Hematopoietic multipotent progenitor cell treated with erythropoietin and hydrocortisone succinate and interleukin-3 and kit ligand, for 8 days (in vitro differentiated cells): ENCODE results near the gene U2SURP.

Experiments used
- DNase-seq: peaks from one replicate; pipeline ENCODE4 v3.0.0-alpha.2; 2015

Gene U2SURP

DNA sequence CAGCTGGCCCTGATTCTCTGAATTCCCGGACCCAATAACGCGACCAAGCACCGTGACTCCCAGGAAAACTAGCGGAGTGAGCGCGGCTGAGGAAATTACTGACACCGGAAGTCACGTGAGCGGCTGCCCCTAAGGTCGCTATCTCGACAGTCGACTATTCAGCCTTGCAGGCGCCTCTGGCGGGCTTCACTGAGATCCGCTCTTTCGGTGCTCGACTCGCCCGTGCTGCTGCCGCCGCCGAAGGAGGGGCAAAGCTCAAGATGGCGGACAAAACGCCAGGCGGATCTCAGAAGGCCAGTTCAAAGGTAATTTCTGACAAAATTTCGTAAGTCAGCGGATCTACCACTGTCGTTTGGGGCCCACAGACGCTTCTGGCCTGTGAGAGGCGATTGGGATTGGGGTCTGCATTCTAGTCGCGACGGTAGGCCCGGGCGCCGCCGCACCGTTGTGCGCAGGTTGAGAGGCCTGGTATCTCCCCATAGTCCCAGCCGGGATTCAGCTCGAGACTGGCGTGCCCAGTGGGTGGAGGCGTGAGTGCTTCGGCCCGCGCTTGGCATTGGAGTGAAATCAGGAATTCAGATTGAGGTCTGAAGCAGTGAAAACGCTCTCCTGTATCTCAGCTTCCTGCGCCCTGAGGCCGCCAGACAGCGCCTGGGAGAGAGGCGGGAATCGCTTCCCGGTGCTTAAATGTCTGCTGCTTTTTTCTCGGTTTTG, at the start of gene U2SURP:
Gene U2SURP, plus strand, starts transcription at position 202 of the 714 bp plus-strand sequence. Its CDS starts 59 bp downstream, at position 261.
- DNase-seq = peak; percentile 98

DNA sequence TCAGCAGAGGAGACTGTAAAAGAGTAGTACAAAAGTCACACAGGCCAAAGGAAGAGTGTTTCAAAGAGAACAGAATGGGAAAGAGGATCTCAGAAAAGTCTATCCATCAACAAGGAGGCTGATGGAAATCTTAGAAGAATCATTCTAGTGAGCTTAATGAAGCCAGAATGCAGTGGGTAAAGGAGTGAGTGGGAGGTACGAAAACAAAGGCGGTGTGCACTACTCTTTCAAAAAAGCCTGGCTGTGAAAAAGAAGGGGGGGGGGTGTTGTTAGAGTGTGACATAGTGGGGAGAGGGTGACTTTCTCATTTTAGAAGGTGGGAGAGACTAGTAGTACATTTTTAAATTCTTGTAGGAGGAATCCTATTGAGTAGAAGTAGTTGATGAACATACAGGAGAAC, 49.6 kb upstream of the U2SURP start:
- no peak for DNase-seq

DNA sequence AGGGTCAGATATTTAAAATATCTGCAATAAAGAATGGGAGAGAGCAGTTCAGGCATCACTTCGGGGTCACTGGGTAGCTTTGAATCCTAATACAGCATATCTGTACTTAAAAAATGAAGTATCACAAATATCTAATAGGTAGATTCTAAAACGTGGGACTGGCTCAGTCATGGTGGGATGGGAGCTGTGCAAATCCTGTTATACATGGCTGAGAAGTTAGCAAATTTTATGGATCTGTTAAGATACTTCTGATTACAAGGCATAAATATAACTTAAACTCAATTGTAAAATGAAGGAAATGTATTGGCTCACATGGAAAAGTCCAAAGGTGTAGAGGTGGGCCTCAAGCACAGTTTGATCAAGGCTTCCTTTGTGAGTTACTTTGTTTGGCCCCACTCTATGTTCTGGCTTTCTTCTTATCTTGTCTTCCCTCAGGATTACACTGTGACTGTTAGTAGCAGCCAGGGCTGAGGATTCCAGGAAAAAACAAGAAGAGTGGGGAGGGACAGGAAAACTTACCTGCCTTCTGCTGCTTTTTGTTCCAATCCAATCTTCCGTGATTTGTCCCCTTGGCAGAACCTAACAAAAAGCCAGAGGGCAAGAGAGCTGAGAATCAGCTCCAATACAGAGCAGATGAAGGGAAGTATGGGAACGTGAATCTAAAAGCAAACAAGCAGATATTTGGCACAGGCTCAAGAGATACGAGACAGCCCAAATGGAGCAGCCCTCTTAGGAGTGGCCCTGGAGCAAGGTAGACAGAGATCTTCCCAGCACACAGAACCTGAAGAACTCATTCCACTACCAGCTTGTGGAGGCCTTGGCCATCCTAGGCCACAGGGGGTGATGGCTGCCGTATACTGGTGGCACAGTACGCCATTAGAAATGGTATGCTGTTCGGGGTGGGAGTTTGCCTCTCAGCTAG, 48.8 kb upstream of the U2SURP start:
- DNase-seq = no peak

DNA sequence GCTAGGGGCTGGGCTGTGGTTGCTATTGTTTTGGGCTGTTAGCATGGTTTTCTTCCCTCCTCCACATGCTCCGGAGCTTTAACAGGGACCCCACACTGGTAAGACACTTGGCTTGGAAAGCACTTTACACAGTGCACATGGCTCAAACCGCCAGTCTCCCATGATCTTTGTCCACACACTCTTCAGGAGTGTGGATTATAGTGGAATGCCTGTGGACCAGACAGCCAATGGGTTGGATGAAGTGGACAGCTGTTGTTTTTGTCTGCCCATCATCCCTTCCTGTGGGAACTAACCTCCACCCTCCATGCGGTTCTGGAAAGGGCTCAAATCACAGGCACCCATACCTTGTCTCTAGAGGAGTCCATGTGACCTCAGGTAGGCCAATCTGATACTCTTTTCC, 47.9 kb upstream of the U2SURP start:
- no peak for DNase-seq

DNA sequence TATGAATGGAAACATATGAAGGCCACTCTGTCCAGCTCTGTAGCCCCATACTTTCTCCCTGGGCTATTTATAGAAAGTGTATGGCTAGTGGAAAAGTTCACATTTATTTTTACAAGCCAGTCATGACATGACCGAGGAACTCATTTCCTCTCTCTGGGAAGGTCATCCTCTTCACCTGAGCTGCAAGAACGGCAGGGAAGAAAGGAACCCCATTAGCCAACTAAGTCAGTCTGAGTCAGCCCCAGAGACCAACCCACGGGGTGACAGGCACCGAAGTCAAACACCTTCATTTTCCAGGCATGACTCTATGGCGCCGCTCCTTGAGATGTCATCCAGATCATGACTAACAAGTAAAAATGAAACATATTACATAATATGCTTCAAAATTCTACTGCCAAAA, 42.7 kb upstream of the U2SURP start:
- DNase-seq = no peak

DNA sequence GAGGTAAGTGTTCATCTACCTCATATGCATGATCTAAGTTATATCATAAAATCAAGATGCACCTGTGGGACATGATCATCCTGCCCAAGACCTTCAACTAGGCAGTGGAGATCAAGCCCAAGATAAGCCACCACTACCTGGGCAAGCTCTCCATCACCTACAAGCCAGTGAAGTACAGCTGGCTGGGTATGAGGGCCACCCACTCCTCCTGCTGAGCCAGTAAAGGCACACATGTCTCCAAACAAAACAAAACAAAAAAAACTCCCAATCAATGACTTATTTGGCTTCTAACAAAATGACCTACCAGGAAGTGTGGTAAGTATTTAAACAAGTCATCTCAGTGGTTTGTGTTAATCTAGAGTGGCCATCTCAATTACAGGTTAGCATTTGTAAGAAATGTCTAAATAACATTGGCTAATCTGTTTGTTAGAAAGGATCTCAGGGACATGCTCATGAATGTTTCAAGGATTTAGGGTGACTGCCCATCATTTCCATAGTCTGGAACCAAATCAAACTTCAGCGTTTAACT, 41.0 kb upstream of the U2SURP start:
- no peak for DNase-seq

DNA sequence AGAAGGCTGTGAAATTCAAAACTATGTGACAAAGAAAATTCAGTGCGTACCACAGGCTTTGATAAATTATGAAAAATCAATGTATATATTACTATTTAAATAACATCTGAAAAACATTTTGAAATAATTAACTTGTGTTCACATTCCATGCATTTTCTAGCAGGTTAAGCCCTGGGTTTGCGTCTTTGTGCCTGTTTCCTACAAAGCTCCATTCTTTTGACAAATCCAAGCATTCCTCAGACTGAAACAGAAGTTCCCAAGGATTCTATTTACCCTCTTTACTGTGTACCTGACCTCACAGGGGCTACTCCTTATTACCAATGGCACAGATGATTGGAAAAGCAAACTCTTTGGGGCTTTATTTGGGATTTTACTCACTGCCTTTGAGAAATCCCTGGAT, 39.8 kb upstream of the U2SURP start:
- no peak for DNase-seq

DNA sequence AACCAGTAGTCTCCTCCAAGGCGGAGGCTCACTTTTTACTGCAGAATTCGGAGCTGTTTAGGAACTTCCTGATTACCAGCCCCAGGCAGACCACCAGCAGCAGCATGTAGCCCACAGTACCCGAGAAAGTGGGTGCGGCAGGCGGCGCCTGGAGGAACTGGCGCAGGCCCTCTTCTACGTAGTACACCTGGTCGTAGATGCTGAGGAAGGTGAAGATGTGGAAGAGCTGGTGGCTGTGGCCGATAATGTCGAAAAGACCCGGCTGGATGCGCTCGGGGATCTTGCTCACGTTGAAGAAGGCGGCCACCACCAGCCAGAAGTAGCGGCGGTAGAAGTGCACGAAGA, 39.2 kb upstream of the U2SURP start:
- no peak for DNase-seq

DNA sequence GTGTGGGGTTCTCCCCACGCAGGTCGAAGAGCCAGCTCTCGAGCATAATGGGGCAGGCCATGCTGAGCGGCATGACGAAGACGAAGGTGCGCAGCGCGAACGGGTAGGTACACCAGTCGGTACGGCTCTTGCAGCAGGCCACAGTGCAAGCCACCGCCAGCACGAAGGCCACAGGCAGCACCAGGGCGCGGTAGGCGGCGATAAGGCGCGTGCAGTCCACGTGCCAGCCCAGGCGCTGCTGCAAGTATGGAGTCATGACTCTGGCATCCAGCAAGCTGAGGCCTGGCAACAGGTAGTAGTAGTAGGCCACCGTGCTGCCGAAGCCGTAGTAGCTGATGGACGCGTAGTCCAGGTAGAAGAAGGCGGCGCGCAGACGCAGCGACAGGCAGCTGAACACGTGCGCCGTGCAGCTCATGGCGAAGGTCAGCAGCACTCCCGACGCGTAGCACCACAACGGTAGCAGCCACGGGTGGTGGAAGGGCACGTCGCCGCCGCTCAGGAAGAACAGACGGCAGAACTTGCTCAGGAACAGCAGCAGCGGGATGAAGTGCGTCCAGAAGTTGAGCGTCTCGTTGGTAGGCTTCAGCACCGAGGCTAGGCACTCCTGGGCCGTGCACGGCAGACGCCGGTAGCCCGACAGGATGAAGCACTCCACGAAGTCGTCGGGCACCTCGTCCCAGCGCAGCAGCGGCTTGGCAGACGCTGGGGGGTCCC, 38.7 kb upstream of the U2SURP start:
- no peak for DNase-seq

DNA sequence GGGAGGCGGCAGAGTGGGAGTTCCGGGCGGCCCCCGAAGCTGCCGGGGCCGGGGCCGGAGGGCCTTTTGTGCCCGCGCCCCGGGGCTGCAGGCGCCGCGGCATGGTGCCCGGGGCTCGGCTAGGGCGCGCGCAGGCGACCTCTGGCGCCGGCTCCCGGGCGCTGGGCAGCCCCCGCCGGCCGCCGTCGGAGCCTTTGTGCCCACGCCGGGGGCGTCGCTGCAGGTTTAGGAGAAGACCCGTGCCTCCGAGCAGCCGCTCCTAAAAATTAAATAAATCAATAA, 38.2 kb upstream of the U2SURP start:
- DNase-seq = no peak

DNA sequence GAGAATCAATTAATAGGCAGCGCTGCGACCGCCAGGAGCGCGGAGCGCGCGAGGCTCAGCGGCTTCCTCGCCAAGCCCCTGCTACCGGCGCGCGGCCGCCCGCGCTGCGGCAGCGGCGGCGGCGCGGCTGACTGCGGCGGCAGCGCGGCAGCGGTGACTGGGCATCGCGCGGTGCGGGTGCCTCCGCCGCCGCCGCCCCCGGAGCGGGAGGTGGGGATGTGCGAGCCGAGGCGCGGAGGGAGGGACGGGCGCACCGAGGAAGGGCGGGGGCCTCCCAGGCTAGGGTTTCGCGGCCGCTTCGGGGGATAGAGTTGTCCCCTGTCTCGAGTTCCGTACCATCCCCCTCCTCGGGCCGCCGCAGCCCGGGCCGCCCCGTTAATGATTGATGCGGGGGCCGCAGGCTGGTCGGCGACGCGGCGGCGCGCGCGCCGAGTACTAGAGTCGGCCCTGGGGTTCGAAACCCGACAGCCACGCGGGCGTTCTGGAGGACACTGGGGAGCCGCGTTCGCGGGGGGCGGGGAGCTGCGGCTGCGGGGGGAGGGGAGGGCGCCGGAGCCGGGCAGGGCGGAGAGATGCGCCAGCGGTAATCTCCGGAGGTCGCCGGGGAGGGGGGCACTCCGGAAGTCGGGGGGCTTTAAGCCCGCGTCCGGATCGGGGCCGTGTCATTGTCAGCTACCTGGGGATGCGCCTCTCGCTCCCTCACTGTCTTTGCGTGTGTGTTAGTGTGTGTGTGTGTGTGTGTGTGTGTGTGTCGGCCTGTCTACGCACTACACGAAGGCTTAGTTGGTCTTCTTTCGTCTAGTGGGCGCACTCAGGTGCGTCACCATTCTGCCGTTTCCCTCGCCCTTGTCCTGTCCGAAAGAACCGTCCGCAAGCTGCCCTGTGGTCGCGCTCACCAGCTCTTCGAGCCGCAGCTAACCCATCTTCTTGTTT, 37.6 kb upstream of the U2SURP start, which contains the start of gene PAQR9:
Gene PAQR9, minus strand, starts transcription at position 159 of the 933 bp plus-strand sequence. CDS start 338 bp downstream, outside the sequence.
- DNase-seq = peak; percentile 47

DNA sequence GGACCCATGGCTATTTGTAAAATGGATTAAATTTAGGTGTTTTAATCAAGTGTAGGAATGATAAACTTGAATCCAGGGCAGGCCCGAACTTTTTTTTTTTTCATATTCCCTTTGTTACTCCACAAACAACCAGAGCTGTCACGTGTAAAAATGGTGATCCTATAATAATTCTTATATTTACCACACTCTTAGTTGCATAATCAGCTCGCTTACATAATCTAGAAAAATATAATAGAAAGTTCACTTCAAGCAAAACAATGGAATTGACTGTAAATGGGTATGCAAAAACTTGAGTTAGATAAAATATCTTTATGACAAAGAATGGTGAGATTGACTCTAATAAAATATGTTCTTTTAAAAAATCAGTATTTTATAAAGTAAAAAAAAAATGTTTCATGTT, 35.8 kb upstream of the U2SURP start:
- no peak for DNase-seq

DNA sequence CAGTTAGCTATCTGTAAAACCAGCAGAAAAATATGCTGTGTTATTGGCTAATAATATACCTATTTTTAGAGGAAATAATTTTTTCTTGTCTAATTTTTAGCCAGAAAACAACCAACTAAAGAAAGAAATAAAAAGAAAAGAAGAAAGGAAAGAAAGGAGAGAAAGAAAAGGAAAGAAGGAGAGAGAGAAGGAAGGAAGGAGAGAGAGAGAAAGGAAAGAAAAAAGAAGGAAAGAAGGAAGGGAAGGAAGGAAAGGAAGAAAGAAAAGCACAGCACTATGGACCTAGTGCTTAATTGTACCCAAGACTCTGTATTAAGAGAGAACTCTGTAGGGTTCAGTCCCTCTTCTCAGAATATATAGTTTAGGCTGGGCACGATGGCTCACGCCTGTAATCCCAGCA, 34.6 kb upstream of the U2SURP start:
- no peak for DNase-seq

DNA sequence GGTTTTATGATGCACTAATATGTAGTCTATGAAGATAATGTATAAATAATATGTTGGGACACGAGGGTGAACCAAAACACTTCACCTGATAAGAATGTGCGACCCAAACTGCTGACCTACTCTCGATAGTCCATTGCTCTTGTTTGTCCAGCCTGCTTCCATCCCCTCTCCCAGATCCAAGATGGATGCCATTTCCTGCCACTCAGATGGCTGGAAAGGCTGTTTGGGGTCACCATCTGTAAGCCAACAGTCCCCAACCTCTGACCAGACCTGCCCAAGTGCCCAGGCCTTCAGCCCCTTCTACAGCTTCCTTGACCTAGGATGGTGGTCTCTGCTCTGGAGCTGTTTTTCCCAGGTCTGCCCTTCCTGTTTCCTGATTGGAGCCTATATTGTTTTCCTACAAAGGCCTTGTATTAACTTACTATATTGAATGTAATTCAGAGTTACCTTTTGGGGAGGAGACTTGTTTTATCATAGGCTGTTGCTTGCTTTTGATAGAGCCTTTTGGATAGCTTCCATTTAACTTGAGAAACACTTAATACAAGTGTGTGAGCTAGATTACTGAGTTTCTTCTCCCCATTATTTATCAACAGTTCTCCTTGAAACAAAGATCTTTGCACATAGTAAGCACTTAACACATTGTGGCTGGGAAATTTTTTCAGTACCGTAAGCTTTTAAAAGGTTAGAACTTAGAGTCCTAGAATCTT, 32.9 kb upstream of the U2SURP start:
- peak; percentile 93 for DNase-seq

DNA sequence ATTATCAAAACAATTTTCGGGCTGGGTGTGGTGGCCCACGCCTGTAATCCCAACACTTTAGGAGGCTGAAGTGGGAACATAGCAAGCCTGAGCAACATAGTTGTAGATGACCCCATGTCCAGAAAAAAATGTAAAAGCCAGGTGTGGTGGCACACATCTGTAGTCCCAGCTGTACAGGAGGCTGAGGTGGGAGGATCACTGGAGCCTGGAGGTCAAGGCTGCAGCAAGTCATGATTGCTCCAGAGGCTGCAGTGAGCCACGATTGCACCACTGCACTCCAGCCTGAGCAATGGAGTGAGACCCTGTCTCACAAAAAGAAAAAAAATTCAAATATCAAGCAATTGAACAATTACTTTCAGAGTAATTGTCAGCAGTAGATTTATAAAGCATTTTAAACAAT, 29.9 kb upstream of the U2SURP start:
- no peak for DNase-seq

DNA sequence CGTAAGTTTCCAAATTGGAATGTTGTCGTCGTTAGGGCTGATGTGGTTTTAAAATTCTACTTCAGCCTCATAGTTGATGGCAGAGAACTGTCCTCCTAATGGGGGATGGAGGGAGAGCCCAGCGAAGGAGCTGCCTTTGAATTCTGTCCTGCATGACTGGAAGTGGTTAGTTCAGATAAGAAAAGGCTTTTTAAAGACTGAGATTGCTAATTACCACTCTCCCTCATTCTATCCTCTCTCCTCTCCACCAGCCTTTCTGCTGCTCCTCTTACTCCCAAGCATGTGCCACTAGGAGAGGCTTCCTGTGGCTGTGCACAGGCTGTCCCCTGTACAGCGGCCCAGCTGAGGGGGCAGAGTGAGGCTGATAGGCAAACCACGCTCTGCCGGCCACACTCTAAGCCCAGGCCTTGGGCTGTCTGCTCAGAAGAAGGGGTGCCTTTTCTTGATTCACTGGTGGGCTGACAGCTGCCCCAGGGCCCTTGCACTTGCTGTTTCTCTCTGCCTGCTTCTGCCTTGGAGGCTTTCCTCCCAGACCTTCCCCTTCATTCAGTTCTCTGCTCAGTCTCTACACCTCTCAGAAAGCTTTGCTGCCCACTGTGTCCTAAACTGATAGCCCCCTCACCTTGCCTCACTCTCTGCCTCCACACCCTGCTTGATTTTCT, 29.1 kb upstream of the U2SURP start:
- DNase-seq = no peak

DNA sequence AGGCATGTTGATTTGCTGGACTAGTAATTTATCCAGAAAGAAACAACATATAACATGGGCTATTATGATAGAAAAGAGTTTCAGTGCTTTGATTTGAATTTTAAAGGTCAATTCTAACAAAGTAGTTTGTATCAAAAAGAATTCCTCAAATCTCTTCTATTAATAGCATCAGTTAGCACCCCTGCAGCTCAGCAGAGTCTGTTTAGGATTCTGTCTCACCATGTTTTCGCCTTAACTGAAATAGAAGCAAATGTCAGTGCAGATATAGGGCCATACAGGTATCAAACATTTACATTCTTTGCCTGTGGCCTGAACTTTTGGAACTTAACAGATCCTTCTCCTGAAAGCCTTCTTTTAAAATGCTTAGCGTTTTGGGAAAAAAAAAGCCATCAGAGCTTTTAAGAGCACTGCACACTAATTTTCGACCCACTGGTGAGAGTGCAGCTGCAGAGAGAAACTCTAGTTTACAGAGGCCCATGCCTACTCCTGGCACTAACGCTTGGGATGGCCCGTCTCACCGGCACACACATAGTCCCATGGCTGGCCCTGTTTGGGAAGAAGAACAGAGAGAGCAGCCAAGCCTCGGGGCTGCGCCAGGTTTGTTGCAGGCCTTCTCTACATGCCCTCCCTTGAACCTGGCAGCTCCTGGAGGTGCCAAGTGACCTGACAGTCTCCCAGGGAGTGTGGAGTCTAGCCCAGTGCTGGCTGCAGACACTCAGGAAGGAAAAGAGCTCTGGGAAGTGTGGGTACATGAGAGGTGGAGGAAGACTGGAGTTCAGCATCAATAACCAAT, 28.0 kb upstream of the U2SURP start:
- no peak for DNase-seq

DNA sequence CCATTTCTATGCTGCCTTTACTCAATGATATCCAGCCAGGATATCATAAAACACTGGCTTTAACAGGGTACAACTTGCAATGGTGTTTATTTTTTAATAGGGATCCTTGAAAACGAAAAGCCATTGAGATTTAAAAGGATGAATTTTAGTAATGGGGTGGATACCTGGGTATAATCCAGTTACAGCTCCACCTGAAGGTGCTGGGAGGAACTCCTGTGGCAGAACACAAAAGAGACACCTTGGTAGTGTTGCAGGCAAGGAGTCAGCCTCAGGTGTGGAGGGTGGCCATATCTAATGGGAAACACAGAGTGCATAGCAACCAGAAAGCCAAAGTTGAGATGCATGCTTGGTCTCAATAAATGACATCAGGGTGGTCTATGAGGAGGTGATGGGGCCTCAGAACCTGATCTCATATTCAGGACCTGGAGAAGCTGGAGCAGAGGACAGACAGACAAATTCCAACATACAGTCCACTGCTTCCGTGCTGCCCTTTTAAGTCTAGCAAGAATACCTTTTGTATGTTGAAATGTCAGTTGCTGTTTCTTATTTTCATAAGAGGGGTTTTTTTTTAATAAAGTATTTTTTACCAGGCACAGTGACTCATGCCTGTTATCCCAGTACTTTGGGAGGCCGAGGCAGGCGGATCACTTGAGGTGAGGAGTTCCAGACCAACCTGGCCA, 25.9 kb upstream of the U2SURP start:
- DNase-seq = no peak

DNA sequence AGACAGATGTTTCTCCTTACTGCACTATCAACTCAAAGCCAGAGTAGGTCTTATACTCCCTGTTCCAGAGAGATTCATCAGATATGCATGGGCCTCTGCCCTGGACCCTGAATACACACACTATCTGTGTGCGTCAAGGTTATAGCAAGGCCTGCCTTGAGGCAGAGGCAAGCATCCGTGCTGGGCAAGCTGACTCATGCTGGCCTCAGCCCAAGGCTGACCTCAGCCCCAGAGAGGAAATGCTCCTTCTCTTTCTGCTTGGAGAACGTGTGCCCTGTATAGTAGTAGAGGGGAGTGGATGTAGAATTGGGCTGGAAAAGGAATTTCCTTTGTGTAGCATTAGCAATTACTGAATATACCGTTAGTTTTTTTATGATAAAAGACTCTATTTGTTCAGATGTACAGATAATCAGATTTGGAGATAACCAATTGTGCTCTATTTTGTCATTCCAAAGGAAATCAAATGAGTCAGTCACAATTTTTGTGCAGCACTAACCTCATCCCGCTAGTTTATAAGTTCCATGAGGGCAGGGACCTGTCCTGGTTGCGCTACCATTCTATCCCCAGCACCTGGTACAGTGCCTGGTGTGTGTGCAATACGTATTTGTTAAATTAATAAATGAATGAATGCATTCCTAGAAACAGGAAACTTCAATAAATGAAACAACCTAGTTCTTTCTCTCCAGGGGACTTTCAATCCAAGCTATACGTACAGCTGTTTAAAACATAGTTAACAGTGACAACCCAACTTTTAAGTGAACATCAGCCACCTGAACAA, 24.6 kb upstream of the U2SURP start:
- peak; percentile 97 for DNase-seq
